Stimulated activated CD8-positive, alpha-beta memory T cell treated with anti-CD3 and anti-CD28 coated beads, Interleukin-7, amount 100 ng/mL, for 48 hours (primary cell): ENCODE data around the gene ERP44.
"Not testable (repeated sequence)": the region's sequence is repeated elsewhere in the genome, so short reads cannot be mapped to it uniquely, and the experiment has no call there.

Source experiments
- DNase-seq, 2 donors: peaks; one replicate each; pipeline ENCODE4 v3.0.0-alpha.2; 2020; ENCODE audit warnings: low read depth in 1 of 2; ENCODE audit errors: extremely low read depth in 1 of 2

Gene ERP44

GRCh38 chr9:100098887-100099721, at the start of gene ERP44, which contains the start of gene INVS:
ERP44 (minus strand) TSS chr9:100099000; CDS start chr9:100098840, 160 bp downstream.
INVS (plus strand) TSS chr9:100099243; CDS start chr9:100104522, 5,279 bp downstream.
- DNase-seq = peak; percentile 92 to 98

- not testable (repeated sequence) for DNase-seq
These were observed 47.2 kb upstream of the ERP44 start for GRCh38 chr9:100145976-100146375.

GRCh38 chr9:100145167-100145934, 46.6 kb upstream of the ERP44 start:
- DNase-seq = not testable (repeated sequence)

GRCh38 chr9:100141862-100142261, 43.1 kb upstream of the ERP44 start:
- DNase-seq = not testable (repeated sequence)

- not testable (repeated sequence) for DNase-seq
These were observed 41.5 kb upstream of the ERP44 start for GRCh38 chr9:100140303-100140702.

- not testable (repeated sequence) for DNase-seq
These were observed 38.0 kb upstream of the ERP44 start for GRCh38 chr9:100136799-100137198.

- DNase-seq = no peak
These were observed 35.9 kb upstream of the ERP44 start for GRCh38 chr9:100134731-100135130.

- DNase-seq = no peak
These were observed 33.2 kb upstream of the ERP44 start for GRCh38 chr9:100131875-100132430.

GRCh38 chr9:100131216-100131615, 32.4 kb upstream of the ERP44 start:
- DNase-seq = no peak

GRCh38 chr9:100129772-100130171, 31.0 kb upstream of the ERP44 start:
- no peak for DNase-seq

- DNase-seq = no peak
These were observed 27.6 kb upstream of the ERP44 start for GRCh38 chr9:100126423-100126822.

GRCh38 chr9:100125910-100126309, 27.1 kb upstream of the ERP44 start:
- no peak for DNase-seq

GRCh38 chr9:100125236-100125635, 26.4 kb upstream of the ERP44 start:
- no peak for DNase-seq

GRCh38 chr9:100120286-100120685, 21.5 kb upstream of the ERP44 start:
- no peak for DNase-seq

GRCh38 chr9:100117316-100117715, 18.5 kb upstream of the ERP44 start:
- DNase-seq = no peak

GRCh38 chr9:100112677-100113336, 14.0 kb upstream of the ERP44 start:
- DNase-seq = no peak

GRCh38 chr9:100111235-100111634, 12.4 kb upstream of the ERP44 start:
- DNase-seq = no peak

- no peak for DNase-seq
These were observed 9.8 kb upstream of the ERP44 start for GRCh38 chr9:100108559-100108958.

GRCh38 chr9:100106616-100107015, 7.8 kb upstream of the ERP44 start:
- no peak for DNase-seq

GRCh38 chr9:100105861-100106260, 7.1 kb upstream of the ERP44 start:
- no peak for DNase-seq

GRCh38 chr9:100104314-100104713, 5.5 kb upstream of the ERP44 start:
- no peak for DNase-seq
